Activated CD8-positive, alpha-beta T cell treated with anti-CD3 and anti-CD28 coated beads, Interleukin-2, amount 10 ng/mL, durations not matched to agents 7 days and 5 days (primary cell): Measurements from ENCODE around the gene CAPN12. TPM values are rescaled to one million over a fixed set of nuclear protein-coding genes. Genes with fewer than 3 reads are reported as not detected.

Experiments
- ATAC-seq: fragments of 150-1000 bp; cut with Tn5 transposase; one replicate; pipeline ENCODE4 v1.10.0; 2021; ENCODE audit warnings: moderate library complexity
- CTCF ChIA-PET: fragments of 350-600 bp; sonication (Branson Sonifier 250); formaldehyde crosslinking; loops from one replicate; lab custom pipeline; 2021; ENCODE audit warnings: antibody characterized with exemption; lab: Charles Lee
- POLR2A ChIA-PET: fragments of 350-600 bp; sonication (Branson Sonifier 250); formaldehyde crosslinking; loops from one replicate; lab custom pipeline; 2021; ENCODE audit warnings: antibody characterized with exemption; lab: Charles Lee
- DNase-seq: peaks from one replicate; pipeline ENCODE4 v3.0.0-alpha.2; 2020
- H3K27ac Mint-ChIP-seq: one replicate; pipeline ENCODE4 v1.8.0; 2021; ENCODE audit warnings: mild to moderate bottlenecking, mixed read lengths
- H3K27me3 Mint-ChIP-seq: one replicate; pipeline ENCODE4 v1.8.0; 2021; ENCODE audit warnings: low read depth, mixed read lengths
- H3K36me3 Mint-ChIP-seq: one replicate; pipeline ENCODE4 v1.8.0; 2021; ENCODE audit warnings: low read depth, mixed read lengths
- H3K4me1 Mint-ChIP-seq: one replicate; pipeline ENCODE4 v1.8.0; 2021; ENCODE audit warnings: low read depth, mixed read lengths
- H3K4me3 Mint-ChIP-seq: one replicate; pipeline ENCODE4 v1.8.0; 2021; ENCODE audit warnings: mild to moderate bottlenecking, mixed read lengths
- H3K9me3 Mint-ChIP-seq: one replicate; pipeline ENCODE4 v1.8.0; 2022; ENCODE audit warnings: mixed read lengths; ENCODE audit not compliant: insufficient read depth
- total RNA-seq, 2 experiments: library from RNA; stranded (reverse); gene quantifications; one replicate each; pipeline ENCODE4 v1.2.3, GENCODE V29; 2021

The CAPN12 gene
- total RNA-seq, 2 experiments from 2014 or later = 12.2 to 16.2 TPM

GRCh38 chr19:38687837-38688378, 56.4 kb downstream of the CAPN12 start:
- ATAC-seq = no peak
- Mint-ChIP-seq H3K4me1 (peaks cover 89% of the 10 kb centered on the region), H3K9me3 (no peaks in the 10 kb centered on the region), H3K36me3 (peaks cover 45% of the 10 kb centered on the region), H3K4me3 (no peak overlapping the region), H3K27ac (no peak overlapping the region), H3K27me3 (no peaks in the 10 kb centered on the region)
- ChIA-PET CTCF (interaction anchor here (1.2 kb wide), 1 partner anchor 12 kb away, joined by 3 read pairs; no protein-coding TSS in a partner anchor), POLR2A (no interaction called here)
- no peak for DNase-seq

DNA sequence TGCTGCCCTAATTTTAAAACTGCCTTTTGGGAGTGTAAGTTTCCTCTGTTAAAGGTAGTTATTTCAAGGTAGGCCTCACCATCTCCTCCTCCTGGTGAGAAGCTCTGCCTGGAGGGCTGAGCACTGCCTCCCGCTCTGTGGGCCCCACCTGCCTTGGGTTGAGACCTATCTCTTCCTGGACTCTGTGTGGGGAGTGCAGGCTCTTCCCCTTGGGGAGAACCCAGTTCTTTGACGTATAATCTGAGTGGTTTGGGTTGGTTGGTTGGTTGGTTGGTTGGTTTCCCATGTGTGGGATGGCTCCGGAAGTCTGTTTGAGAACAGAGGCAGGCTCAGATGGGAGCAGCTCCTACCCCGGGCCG, 57.8 kb downstream of the CAPN12 start:
- peak; percentile 65 for DNase-seq
- H3K4me3 Mint-ChIP-seq = peak overlapping the region; percentile 46
- ATAC-seq = peak; percentile 79
- peaks cover 88% of the 10 kb centered on the region for H3K4me1 Mint-ChIP-seq
- POLR2A ChIA-PET = no interaction called here
- CTCF ChIA-PET = interaction anchor here (0.6 to 2.3 kb wide), 15 partner anchors 8 to 276 kb away, joined by 3 to 14 read pairs (median 3); partner anchors contain the start of gene ACTN4
- no peaks in the 10 kb centered on the region for H3K9me3 Mint-ChIP-seq
- H3K27me3 Mint-ChIP-seq = no peaks in the 10 kb centered on the region
- H3K27ac Mint-ChIP-seq = peak overlapping the region; percentile 79
- H3K36me3 Mint-ChIP-seq = peaks cover 50% of the 10 kb centered on the region

GRCh38 chr19:38685666-38686529, 58.4 kb downstream of the CAPN12 start:
- H3K4me1 Mint-ChIP-seq = peaks cover 90% of the 10 kb centered on the region
- no peaks in the 10 kb centered on the region for H3K9me3 Mint-ChIP-seq
- H3K36me3 Mint-ChIP-seq = peaks cover 54% of the 10 kb centered on the region
- ATAC-seq = no peak
- H3K4me3 Mint-ChIP-seq = peak overlapping the region; percentile 46
- ChIA-PET POLR2A (no interaction called here), CTCF (interaction anchor here (0.6 to 2.3 kb wide), 14 partner anchors 8 to 277 kb away, joined by 3 to 14 read pairs (median 4); partner anchors contain the start of genes ACTN4, MRPS12 and SARS2)
- peak overlapping the region; percentile 79 for H3K27ac Mint-ChIP-seq
- peak; percentile 23 for DNase-seq
- no peaks in the 10 kb centered on the region for H3K27me3 Mint-ChIP-seq

- Mint-ChIP-seq H3K4me1 (peaks cover 91% of the 10 kb centered on the region), H3K4me3 (no peak overlapping the region), H3K36me3 (peaks cover 53% of the 10 kb centered on the region), H3K27ac (no peak overlapping the region), H3K27me3 (no peaks in the 10 kb centered on the region), H3K9me3 (no peaks in the 10 kb centered on the region)
- no peak for DNase-seq
- ChIA-PET POLR2A (no interaction called here), CTCF (interaction anchor here (1.3 to 2.3 kb wide), 3 partner anchors 17 to 246 kb away, joined by 3 to 14 read pairs (median 4); partner anchors contain the start of genes MRPS12 and SARS2)
- ATAC-seq = no peak
Measured at GRCh38 chr19:38684862-38685665, 59.2 kb downstream of the CAPN12 start.

DNA sequence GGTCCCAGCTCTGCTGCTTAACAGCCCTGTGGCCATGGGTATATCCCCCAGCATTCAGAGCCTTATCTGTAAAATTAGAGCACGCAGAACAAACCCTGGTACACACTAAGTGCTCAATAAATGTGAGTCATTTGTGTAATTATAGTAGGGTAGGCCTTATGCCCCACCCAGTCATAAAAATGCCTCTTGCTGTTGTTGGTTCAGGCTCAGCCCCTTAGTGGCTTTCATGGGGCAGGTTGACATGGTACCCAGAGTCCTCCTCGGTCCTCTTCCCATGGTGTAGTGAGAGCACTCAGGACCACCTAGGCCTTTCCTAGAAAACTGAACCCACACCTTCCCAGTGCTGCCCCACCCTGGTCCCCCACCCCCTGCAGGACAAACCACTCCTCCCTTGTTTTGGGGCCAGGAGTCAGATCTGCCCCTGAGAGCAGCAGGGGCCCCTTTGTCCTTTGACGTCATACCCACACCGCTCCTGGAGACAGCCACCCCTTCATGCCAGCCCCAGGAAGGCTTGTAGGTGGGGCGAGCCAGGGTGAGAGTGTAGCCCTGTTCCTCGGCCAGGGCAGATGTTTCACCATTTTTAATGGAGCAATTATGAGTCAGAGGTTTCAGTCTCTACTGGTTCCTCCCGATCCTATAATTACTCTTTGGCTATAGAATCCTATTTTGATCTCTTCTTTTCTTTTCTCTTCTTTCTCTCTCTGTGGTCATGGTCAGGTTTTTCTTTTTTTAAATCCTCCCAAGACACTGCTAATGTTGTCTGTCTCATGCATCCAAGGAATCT, 60.0 kb downstream of the CAPN12 start:
- no peaks in the 10 kb centered on the region for H3K27me3 Mint-ChIP-seq
- H3K27ac Mint-ChIP-seq = peak overlapping the region; percentile 85
- H3K36me3 Mint-ChIP-seq = peaks cover 53% of the 10 kb centered on the region
- H3K9me3 Mint-ChIP-seq = no peaks in the 10 kb centered on the region
- H3K4me1 Mint-ChIP-seq = peaks cover 95% of the 10 kb centered on the region
- DNase-seq (peak; percentile 31), ATAC-seq (no peak)
- no peak overlapping the region for H3K4me3 Mint-ChIP-seq
- ChIA-PET CTCF (interaction anchor here (1.0 kb wide), 1 partner anchor 281 kb away, joined by 3 read pairs; the partner anchor contains the start of gene FAM98C), POLR2A (no interaction called here)

- CTCF ChIA-PET = interaction anchor here (1.0 kb wide), 1 partner anchor 281 kb away, joined by 3 read pairs; the partner anchor contains the start of gene FAM98C
- peak overlapping the region; percentile 85 for H3K27ac Mint-ChIP-seq
- POLR2A ChIA-PET = interaction anchor here (0.9 kb wide), 1 partner anchor 27 kb away, joined by 3 read pairs; no protein-coding TSS in a partner anchor
Measured at GRCh38 chr19:38683393-38684077, 60.7 kb downstream of the CAPN12 start.

GRCh38 chr19:38682872-38683392, 61.3 kb downstream of the CAPN12 start:
- no peak for ATAC-seq
- Mint-ChIP-seq H3K9me3 (no peaks in the 10 kb centered on the region), H3K36me3 (peaks cover 57% of the 10 kb centered on the region), H3K4me3 (no peak overlapping the region), H3K4me1 (peaks cover 99% of the 10 kb centered on the region), H3K27ac (peak overlapping the region; percentile 85), H3K27me3 (no peaks in the 10 kb centered on the region)
- POLR2A ChIA-PET = interaction anchor here (0.9 kb wide), 1 partner anchor 26 kb away, joined by 3 read pairs; no protein-coding TSS in a partner anchor
- no peak for DNase-seq
- CTCF ChIA-PET = interaction anchor here (1.4 to 1.6 kb wide), 2 partner anchors 13 to 280 kb away, joined by 3 to 5 read pairs; partner anchors contain the start of gene FAM98C

More at GRCh38 chr19:38683393-38684077, 60.7 kb downstream of the CAPN12 start:
- peak; percentile 55 for DNase-seq
- Mint-ChIP-seq H3K36me3 (peaks cover 53% of the 10 kb centered on the region), H3K4me1 (peaks cover 95% of the 10 kb centered on the region), H3K4me3 (no peak overlapping the region), H3K9me3 (no peaks in the 10 kb centered on the region), H3K27me3 (no peaks in the 10 kb centered on the region)
- ATAC-seq = peak; percentile 19

DNA sequence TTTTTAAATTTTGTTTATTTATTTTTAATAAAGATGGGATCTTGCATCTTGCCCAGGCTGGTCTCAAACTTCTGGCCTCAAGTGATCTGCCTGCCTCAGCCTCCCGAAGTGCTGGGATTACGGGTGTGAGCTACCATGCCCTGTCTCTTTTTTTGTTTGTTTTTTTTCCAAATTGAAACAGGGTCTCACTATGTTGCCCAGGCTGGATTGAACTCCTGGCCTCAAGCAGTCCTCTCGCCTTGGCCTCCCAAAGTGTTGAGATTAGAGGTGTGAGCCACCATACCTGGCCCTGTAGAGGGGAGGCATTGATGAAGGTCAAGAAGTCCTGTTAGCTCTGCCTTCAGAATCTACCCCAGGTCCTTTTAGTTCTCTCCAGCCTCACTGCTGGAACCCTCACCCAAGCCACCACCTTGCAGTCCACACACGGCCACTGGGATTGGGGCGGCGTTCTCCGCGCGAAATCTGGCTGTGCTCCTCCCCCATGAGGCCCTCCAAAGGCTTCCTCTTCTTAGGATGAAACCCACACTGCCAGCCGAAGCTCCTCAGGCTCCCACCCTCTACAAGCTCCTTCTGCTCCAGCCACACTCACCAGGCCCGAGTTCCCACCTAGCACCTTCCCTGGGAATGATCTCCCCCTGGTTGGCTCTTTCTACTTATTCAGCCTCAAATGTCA, 61.9 kb downstream of the CAPN12 start:
- POLR2A ChIA-PET = interaction anchor here (0.8 to 1.1 kb wide), 3 partner anchors 8 to 26 kb away, joined by 3 read pairs; no protein-coding TSS in a partner anchor
- Mint-ChIP-seq H3K4me3 (no peak overlapping the region), H3K36me3 (peaks cover 57% of the 10 kb centered on the region), H3K27me3 (no peaks in the 10 kb centered on the region), H3K27ac (peak overlapping the region; percentile 79), H3K9me3 (no peaks in the 10 kb centered on the region), H3K4me1 (peaks cover 99% of the 10 kb centered on the region)
- no peak for DNase-seq
- no peak for ATAC-seq
- CTCF ChIA-PET = interaction anchor here (1.4 to 1.6 kb wide), 3 partner anchors 11 to 280 kb away, joined by 3 to 5 read pairs (median 3); partner anchors contain the start of gene FAM98C
